ENCODE data around the gene KCTD2. TPM values are rescaled to one million over a fixed set of nuclear protein-coding genes. Genes with fewer than 3 reads are reported as not detected.
A peak's percentile ranks its signal among the peaks of the same experiment; 100 is the strongest.

Gene KCTD2
- total and polyA plus RNA-seq, 9 of the 15 experiments (the other 6 are each of a cell fraction or from before 2014, with no cell fraction given), result 1.7 to 32.9 (median 15.8) TPM

DNA sequence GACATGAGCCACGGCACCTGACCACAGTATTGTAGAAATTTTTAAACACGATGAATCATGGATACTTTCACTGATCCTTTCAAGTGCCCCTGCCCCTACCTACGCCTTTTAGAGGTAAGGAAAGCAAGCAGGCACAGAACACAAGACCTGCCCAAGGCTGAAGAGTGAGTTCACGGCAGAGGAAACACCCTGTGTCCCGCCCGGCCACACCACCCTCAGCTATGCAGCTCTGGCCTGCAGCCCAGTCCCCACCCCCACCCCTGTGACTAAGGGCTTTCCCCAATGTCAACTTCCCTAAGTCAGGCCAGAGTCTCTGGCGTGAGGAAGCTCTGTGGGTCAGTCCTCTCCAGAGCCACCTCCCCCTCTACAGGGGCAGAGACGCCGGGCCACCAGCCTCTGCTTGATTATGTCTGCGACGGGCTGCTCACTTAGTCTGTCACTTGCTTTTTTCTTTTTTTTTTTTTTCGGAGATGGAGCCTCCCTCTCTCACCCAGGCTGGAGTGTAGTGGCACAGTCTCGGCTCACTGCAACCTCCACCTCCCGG, 49.1 kb downstream of the KCTD2 start (continued):
- TF ChIP-seq, protein P1, sequence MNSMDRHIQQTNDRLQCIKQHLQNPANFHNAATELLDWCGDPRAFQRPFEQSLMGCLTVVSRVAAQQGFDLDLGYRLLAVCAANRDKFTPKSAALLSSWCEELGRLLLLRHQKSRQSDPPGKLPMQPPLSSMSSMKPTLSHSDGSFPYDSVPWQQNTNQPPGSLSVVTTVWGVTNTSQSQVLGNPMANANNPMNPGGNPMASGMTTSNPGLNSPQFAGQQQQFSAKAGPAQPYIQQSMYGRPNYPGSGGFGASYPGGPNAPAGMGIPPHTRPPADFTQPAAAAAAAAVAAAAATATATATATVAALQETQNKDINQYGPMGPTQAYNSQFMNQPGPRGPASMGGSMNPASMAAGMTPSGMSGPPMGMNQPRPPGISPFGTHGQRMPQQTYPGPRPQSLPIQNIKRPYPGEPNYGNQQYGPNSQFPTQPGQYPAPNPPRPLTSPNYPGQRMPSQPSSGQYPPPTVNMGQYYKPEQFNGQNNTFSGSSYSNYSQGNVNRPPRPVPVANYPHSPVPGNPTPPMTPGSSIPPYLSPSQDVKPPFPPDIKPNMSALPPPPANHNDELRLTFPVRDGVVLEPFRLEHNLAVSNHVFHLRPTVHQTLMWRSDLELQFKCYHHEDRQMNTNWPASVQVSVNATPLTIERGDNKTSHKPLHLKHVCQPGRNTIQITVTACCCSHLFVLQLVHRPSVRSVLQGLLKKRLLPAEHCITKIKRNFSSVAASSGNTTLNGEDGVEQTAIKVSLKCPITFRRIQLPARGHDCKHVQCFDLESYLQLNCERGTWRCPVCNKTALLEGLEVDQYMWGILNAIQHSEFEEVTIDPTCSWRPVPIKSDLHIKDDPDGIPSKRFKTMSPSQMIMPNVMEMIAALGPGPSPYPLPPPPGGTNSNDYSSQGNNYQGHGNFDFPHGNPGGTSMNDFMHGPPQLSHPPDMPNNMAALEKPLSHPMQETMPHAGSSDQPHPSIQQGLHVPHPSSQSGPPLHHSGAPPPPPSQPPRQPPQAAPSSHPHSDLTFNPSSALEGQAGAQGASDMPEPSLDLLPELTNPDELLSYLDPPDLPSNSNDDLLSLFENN (IDR thresholded peaks at IDR 0.05; ENCODE audit: low read depth in 2 of 2, low read length in 2 of 2), result peak in 1 of 2 experiments; percentile 39; a peak in 1 of 4 replicates
- TF ChIP-seq NFIX (CRISPR knock-in tag; IDR thresholded peaks at IDR 0.05; ENCODE audit: low read depth) (0 out of 2 replicates have a peak, but pooled peaks have one; percentile 24), PRMT5 (CRISPR knock-in tag; IDR thresholded peaks at IDR 0.05) (no peak), ELF1 (tag; IDR thresholded peaks at IDR 0.05) (no peak), ZNF263 (CRISPR knock-in tag; IDR thresholded peaks at IDR 0.05; ENCODE audit: borderline replicate concordance) (no peak), POLR3A (IDR thresholded peaks at IDR 0.05; ENCODE audit: borderline replicate concordance, extremely low read depth, insufficient read depth, insufficient read length) (no peak), HNRNPK (IDR thresholded peaks at IDR 0.05; ENCODE audit: low read depth, low read length, poor library complexity, severe bottlenecking) (no peak), ZNF165 (CRISPR knock-in tag; IDR thresholded peaks at IDR 0.05; ENCODE audit: borderline replicate concordance) (no peak), L3MBTL2 (IDR thresholded peaks at IDR 0.05) (peak; percentile 56), ZNF766 (CRISPR knock-in tag; conservative IDR thresholded peaks at IDR 0.05) (peak; percentile 65; the same call in 1 of the 2 replicates)
- TF ChIP-seq, protein P2, sequence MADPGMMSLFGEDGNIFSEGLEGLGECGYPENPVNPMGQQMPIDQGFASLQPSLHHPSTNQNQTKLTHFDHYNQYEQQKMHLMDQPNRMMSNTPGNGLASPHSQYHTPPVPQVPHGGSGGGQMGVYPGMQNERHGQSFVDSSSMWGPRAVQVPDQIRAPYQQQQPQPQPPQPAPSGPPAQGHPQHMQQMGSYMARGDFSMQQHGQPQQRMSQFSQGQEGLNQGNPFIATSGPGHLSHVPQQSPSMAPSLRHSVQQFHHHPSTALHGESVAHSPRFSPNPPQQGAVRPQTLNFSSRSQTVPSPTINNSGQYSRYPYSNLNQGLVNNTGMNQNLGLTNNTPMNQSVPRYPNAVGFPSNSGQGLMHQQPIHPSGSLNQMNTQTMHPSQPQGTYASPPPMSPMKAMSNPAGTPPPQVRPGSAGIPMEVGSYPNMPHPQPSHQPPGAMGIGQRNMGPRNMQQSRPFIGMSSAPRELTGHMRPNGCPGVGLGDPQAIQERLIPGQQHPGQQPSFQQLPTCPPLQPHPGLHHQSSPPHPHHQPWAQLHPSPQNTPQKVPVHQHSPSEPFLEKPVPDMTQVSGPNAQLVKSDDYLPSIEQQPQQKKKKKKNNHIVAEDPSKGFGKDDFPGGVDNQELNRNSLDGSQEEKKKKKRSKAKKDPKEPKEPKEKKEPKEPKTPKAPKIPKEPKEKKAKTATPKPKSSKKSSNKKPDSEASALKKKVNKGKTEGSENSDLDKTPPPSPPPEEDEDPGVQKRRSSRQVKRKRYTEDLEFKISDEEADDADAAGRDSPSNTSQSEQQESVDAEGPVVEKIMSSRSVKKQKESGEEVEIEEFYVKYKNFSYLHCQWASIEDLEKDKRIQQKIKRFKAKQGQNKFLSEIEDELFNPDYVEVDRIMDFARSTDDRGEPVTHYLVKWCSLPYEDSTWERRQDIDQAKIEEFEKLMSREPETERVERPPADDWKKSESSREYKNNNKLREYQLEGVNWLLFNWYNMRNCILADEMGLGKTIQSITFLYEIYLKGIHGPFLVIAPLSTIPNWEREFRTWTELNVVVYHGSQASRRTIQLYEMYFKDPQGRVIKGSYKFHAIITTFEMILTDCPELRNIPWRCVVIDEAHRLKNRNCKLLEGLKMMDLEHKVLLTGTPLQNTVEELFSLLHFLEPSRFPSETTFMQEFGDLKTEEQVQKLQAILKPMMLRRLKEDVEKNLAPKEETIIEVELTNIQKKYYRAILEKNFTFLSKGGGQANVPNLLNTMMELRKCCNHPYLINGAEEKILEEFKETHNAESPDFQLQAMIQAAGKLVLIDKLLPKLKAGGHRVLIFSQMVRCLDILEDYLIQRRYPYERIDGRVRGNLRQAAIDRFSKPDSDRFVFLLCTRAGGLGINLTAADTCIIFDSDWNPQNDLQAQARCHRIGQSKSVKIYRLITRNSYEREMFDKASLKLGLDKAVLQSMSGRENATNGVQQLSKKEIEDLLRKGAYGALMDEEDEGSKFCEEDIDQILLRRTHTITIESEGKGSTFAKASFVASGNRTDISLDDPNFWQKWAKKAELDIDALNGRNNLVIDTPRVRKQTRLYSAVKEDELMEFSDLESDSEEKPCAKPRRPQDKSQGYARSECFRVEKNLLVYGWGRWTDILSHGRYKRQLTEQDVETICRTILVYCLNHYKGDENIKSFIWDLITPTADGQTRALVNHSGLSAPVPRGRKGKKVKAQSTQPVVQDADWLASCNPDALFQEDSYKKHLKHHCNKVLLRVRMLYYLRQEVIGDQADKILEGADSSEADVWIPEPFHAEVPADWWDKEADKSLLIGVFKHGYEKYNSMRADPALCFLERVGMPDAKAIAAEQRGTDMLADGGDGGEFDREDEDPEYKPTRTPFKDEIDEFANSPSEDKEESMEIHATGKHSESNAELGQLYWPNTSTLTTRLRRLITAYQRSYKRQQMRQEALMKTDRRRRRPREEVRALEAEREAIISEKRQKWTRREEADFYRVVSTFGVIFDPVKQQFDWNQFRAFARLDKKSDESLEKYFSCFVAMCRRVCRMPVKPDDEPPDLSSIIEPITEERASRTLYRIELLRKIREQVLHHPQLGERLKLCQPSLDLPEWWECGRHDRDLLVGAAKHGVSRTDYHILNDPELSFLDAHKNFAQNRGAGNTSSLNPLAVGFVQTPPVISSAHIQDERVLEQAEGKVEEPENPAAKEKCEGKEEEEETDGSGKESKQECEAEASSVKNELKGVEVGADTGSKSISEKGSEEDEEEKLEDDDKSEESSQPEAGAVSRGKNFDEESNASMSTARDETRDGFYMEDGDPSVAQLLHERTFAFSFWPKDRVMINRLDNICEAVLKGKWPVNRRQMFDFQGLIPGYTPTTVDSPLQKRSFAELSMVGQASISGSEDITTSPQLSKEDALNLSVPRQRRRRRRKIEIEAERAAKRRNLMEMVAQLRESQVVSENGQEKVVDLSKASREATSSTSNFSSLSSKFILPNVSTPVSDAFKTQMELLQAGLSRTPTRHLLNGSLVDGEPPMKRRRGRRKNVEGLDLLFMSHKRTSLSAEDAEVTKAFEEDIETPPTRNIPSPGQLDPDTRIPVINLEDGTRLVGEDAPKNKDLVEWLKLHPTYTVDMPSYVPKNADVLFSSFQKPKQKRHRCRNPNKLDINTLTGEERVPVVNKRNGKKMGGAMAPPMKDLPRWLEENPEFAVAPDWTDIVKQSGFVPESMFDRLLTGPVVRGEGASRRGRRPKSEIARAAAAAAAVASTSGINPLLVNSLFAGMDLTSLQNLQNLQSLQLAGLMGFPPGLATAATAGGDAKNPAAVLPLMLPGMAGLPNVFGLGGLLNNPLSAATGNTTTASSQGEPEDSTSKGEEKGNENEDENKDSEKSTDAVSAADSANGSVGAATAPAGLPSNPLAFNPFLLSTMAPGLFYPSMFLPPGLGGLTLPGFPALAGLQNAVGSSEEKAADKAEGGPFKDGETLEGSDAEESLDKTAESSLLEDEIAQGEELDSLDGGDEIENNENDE (IDR thresholded peaks at IDR 0.05; ENCODE audit: low read depth, low read length), result no peak
